Hindlimb muscle (tissue), 1 donor: Measurements from ENCODE around the gene COL8A1. TPM values are rescaled to one million over a fixed set of nuclear protein-coding genes. Genes with fewer than 3 reads are reported as not detected.
A peak's percentile ranks its signal among the peaks of the same experiment; 100 is the strongest.
"Not testable (repeated sequence)": the region's sequence is repeated elsewhere in the genome, so short reads cannot be mapped to it uniquely, and the experiment has no call there.

Source experiments
- DNase-seq: peaks from one replicate; pipeline ENCODE4 v3.0.0-alpha.2; 2013
- polyA plus RNA-seq: library from polyadenylated mRNA; unstranded; fragments of 120-200 nt; gene quantifications from one replicate; pipeline ENCODE4 v1.2.1, GENCODE V29; 2013; ENCODE audit not compliant: insufficient read length

The COL8A1 gene
- polyA plus RNA-seq, 1 donor, result 1.3 TPM

GRCh38 chr3:99710094-99710493, 71.7 kb downstream of the COL8A1 start:
- no peak for DNase-seq

- no peak for DNase-seq
Observed at GRCh38 chr3:99711351-99711750, 73.0 kb downstream of the COL8A1 start.

GRCh38 chr3:99712291-99712954, 74.0 kb downstream of the COL8A1 start:
- no peak for DNase-seq

GRCh38 chr3:99713440-99713839, 75.0 kb downstream of the COL8A1 start:
- no peak for DNase-seq

- DNase-seq, result no peak
Observed at GRCh38 chr3:99714146-99714545, 75.8 kb downstream of the COL8A1 start.

GRCh38 chr3:99714575-99714974, 76.2 kb downstream of the COL8A1 start:
- no peak for DNase-seq

GRCh38 chr3:99716463-99716995, 78.1 kb downstream of the COL8A1 start:
- no peak for DNase-seq

- DNase-seq, result no peak
Observed at GRCh38 chr3:99720985-99721632, 82.7 kb downstream of the COL8A1 start.

GRCh38 chr3:99721633-99722007, 83.2 kb downstream of the COL8A1 start:
- no peak for DNase-seq

GRCh38 chr3:99724276-99724675, 85.9 kb downstream of the COL8A1 start:
- no peak for DNase-seq

GRCh38 chr3:99730870-99731269, 92.5 kb downstream of the COL8A1 start:
- DNase-seq, result no peak

- DNase-seq, result no peak
Observed at GRCh38 chr3:99731499-99731898, 93.1 kb downstream of the COL8A1 start.

GRCh38 chr3:99740371-99740770, 102.0 kb downstream of the COL8A1 start:
- DNase-seq, result not testable (repeated sequence)

- no peak for DNase-seq
Observed at GRCh38 chr3:99741588-99741987, 103.2 kb downstream of the COL8A1 start.

GRCh38 chr3:99747915-99748314, 109.5 kb downstream of the COL8A1 start:
- DNase-seq, result no peak

GRCh38 chr3:99751649-99752048, 113.3 kb downstream of the COL8A1 start:
- DNase-seq, result no peak

- DNase-seq, result peak; percentile 68
Observed at GRCh38 chr3:99753268-99753975, 115.0 kb downstream of the COL8A1 start.

GRCh38 chr3:99755831-99756230, 117.4 kb downstream of the COL8A1 start:
- DNase-seq, result no peak

- no peak for DNase-seq
Observed at GRCh38 chr3:99757966-99758365, 119.6 kb downstream of the COL8A1 start.

- DNase-seq, result no peak
Observed at GRCh38 chr3:99758502-99759177, 120.2 kb downstream of the COL8A1 start.

GRCh38 chr3:99760031-99760430, 121.6 kb downstream of the COL8A1 start:
- no peak for DNase-seq

GRCh38 chr3:99760629-99761028, 122.2 kb downstream of the COL8A1 start:
- DNase-seq, result no peak
